Brain pericyte (primary cell): ENCODE measurements around the gene DPP6.
A peak's percentile ranks its signal among the peaks of the same experiment; 100 is the strongest.
"Not testable (repeated sequence)": the region's sequence is repeated elsewhere in the genome, so short reads cannot be mapped to it uniquely, and the experiment has no call there.

Experiments
- DNase-seq: peaks from one replicate; pipeline ENCODE4 v3.0.0-alpha.2; 2012; ENCODE audit warnings: low read depth, low spot score

DPP6 gene

DNA sequence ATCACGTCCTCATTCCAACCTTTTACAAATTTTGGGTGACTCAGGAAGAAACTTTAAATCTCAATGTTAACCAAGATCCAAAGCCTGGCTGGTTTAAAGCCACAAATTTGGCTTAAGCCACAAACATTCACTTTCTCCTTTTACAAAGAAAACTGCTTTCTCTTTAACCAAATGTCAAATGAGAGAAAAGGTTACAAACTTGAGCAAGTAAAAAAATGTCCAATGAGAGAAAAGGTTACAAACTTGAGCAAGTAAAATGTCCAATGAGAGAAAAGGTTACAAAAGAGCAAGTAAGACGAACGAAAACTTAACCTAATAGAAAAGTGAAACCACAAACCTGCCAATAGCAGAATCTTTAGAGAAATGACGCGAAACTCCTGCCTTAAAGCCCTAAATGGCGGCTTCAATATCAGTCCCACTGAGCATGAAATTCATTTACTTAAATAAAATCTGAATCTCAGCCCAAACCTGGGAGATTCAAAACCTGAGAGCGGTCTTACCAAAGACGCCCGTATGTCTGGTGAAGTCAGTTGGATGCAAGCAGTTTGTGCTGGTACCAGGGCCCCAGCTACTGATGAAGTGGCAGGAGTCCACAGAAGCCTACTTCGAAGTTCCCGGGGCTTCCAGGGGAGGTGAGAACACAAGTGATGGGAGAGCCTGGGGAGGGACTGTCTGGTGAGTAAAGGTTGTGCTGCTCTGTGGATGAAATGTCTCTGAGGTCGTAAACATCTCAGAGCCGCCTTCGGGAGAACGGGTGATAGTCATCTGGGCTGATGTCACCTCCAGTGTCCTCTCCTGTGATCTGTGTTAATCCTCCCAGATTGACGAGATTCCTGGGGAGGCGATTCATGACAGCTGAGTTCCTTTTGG lies 876.2 kb downstream of the DPP6 start:
- peak; percentile 87 for DNase-seq

- no peak for DNase-seq
Observed at GRCh38 chr7:154929006-154929726, 877.0 kb downstream of the DPP6 start.

- no peak for DNase-seq
Observed at GRCh38 chr7:154931906-154932305, 879.7 kb downstream of the DPP6 start.

DNA sequence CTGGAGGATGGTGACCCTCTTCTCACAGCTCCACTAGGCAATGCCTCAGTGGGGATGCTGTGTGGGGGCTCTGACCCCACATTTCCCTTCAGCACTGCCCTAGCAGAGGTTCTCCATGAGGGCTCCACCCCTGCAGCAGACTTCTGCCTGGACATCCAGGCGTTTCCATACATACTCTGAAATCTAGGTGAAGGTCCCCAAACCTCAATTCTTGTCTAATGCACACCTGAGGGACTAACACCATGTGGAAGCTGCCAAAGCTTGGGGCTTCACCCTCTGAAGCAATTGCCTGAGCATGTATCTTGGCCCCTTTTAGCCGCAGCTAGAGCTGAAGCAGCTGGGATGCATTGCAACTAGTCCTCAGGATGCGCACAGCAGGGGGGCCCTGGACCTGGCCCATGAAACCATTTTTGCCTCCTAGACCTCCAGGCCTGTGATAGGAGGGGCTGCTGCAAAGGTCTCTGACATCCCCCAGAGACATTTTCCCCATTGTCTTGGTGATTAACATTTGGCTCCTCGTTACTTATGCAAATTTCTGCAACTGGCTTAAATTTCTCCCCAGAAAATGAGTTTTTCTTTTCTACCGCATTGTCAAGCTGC lies 882.3 kb downstream of the DPP6 start:
- DNase-seq, result not testable (repeated sequence)

GRCh38 chr7:154937837-154938236 lies 885.6 kb downstream of the DPP6 start:
- DNase-seq, result no peak

DNA sequence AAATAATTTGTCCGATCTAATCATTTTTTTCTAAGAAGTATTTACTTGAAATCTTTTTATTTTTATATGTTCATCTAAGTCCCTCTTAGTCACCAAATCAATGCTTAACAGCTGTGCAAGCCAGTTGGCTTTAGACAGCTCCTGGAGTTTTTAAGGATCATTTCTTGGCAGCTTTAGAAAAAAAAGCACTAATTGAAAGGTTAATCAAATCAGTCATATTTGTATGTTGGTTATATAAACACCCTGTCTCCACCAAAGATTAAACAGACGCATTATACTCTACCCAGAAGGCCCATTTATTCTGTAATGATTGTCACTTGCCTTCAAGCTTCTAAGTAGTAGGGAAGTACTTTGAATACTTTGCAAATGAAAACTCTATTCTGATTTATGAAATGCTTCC lies 890.5 kb downstream of the DPP6 start:
- no peak for DNase-seq
